A673 (cell line): ENCODE results near the gene MYL11.

Source experiments
- CTCF ChIP-seq: fragments of 300-800, 200-600 bp; sonication (generic); conservative IDR thresholded peaks from 2 replicates; pipeline ENCODE4 v1.5.1; 2017; ENCODE audit warnings: low read depth, mild to moderate bottlenecking, antibody characterized with exemption, low read length, moderate library complexity, mixed read lengths
- EZH2 ChIP-seq: fragments of 200-600 bp; sonication (generic); IDR thresholded peaks from 2 replicates; pipeline ENCODE4 v1.6.1; 2017; ENCODE audit warnings: borderline replicate concordance, low read depth, mild to moderate bottlenecking, mixed read lengths, antibody characterized with exemption, low read length; ENCODE audit not compliant: poor library complexity, severe bottlenecking

GRCh38 chr16:30351586-30352419 lies 22.8 kb upstream of the MYL11 start:
- TF ChIP-seq CTCF = no peak
- no peak for TF ChIP-seq EZH2
